Measurements from ENCODE around the gene MROH2A. TPM values are rescaled to one million over a fixed set of nuclear protein-coding genes. Genes with fewer than 3 reads are reported as not detected.

The MROH2A gene
- total and polyA plus RNA-seq, 4 experiments from 2014 or later, result not detected

DNA sequence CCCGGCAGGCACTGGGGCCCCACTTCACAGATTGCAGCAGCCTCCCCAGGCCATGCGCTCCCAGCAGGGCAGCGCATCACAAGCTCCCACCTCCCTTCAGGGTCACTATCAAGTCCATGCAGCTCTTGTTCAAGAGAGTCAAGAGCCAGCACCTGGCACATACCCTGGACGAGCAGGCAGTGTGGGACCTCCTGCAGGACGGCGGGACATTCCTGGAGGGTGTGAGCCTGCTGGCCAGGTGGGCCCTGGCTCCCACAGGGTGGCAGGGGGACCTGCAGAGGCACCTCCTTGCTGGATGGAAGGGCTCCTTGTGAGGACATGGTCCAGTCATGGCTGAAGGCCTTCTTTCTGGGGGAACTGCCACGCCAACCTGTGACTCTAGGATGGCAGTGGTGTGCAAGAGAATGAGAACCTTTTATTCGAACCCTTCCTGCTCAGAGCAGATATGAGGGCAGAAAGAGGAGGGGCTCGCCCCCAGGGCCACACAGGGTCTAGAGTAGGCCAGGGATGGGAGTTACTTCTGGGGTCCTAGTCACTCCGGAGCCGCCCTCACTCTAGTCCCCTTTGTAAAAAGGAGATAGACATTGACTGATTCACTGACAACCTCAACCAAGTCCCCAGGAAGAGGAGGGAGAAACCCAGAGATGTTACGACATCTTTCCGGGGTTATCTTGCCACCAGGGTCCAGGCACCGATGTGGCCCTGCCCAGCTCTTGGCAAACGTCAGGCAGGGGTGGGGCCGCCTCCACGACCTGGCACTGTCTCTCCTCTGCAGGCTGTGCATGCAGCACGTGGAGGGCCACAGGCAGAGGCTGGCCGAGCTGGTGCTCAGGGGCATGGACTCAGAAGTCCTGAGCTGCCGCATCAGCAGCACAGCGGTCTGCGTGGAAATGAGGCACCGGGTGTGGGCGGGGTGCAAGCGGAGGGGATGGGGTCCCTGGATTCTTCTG is 44.9 kb downstream of the MROH2A start:
- Mint-ChIP-seq H3K9me3 (no peaks in the 10 kb centered on the region), H3K27ac (no peak overlapping the region), H3K4me3 (no peak overlapping the region), H3K36me3 (no peaks in the 10 kb centered on the region), H3K4me1 (no peaks in the 10 kb centered on the region), H3K27me3 (peaks cover 3 to 4% of the 10 kb centered on the region in 2 donors)
- H3K36me3 ChIP-seq (ENCODE audit: insufficient read depth, low read length), result no peaks in the 10 kb centered on the region
- no peaks in the 10 kb centered on the region for H3K27me3 ChIP-seq (ENCODE audit: insufficient read depth, low read length)
- no peaks in the 10 kb centered on the region for H3K9me3 ChIP-seq (ENCODE audit: control insufficient read depth in 1 of 2, low read length in 2 of 2)
- DNase-seq, result no peak
- intact Hi-C loops (cut with micrococcal nuclease), result no loop called here
- no peak overlapping the region for H3K4me3 ChIP-seq (ENCODE audit: low read length in 2 of 2)
- no peaks in the 10 kb centered on the region for H3K4me1 ChIP-seq (ENCODE audit: insufficient read depth, low read length)
- POLR2A ChIA-PET (ENCODE audit: partially characterized antibody), result no interaction called here
- no peak overlapping the region for H3K27ac ChIP-seq (ENCODE audit: low read depth, low read length)
- CTCF ChIA-PET (ENCODE audit: partially characterized antibody), result no interaction called here

DNA sequence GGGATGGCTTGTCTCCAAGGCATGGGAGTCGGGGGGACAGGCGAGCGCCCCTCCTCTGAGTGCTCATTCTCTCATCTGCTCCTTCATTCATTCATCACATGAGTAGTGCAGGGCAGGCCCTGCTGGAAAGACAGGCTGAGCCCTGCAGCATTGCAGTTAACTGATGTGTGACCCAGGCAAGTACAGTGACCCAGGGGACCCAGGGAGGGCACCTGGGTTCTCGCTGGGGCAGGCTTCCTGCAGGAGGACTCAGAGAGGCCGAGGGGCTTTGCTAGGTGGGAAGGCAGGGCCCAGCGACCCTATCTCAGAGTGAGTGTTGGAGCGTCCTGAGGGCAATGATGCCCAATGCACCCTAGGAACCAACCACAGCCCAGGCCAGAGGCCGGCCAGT is 45.6 kb downstream of the MROH2A start:
- no peak overlapping the region for H3K4me3 Mint-ChIP-seq
- CTCF ChIA-PET (ENCODE audit: partially characterized antibody), result no interaction called here

DNA sequence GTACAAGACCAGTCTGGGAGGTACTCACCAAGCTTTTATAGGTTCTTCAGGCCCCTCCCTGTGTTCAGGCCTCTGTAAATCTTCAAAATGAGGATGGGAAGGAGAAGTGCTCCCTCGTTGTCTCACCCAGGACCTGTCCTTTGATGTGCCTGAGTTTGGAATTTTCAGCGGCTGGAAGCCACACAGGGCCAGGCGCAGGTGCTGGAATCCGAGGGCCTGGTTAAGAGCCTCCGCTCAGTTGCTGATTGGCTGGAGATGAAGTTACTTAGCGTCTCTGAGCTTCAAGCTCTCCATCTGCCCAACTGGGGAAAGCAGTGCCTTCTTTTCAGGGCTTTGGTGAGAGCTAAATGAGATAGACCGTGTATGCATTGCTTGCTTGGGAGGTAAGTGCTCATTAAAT is 46.2 kb downstream of the MROH2A start:
- Mint-ChIP-seq H3K27me3 (peaks cover 3 to 4% of the 10 kb centered on the region in 2 donors), H3K4me3 (no peak overlapping the region), H3K36me3 (no peaks in the 10 kb centered on the region), H3K4me1 (no peaks in the 10 kb centered on the region), H3K27ac (no peak overlapping the region), H3K9me3 (no peaks in the 10 kb centered on the region)
- H3K27ac ChIP-seq (ENCODE audit: low read depth, low read length), result no peak overlapping the region
- H3K4me1 ChIP-seq (ENCODE audit: insufficient read depth, low read length), result no peaks in the 10 kb centered on the region
- intact Hi-C loops (cut with micrococcal nuclease), result no loop called here
- H3K27me3 ChIP-seq (ENCODE audit: insufficient read depth, low read length), result no peaks in the 10 kb centered on the region
- CTCF ChIA-PET (ENCODE audit: partially characterized antibody), result no interaction called here
- POLR2A ChIA-PET (ENCODE audit: partially characterized antibody), result no interaction called here
- no peak overlapping the region for H3K4me3 ChIP-seq (ENCODE audit: low read length in 2 of 2)
- no peak for DNase-seq
- no peaks in the 10 kb centered on the region for H3K9me3 ChIP-seq (ENCODE audit: control insufficient read depth in 1 of 2, low read length in 2 of 2)
- H3K36me3 ChIP-seq (ENCODE audit: insufficient read depth, low read length), result no peaks in the 10 kb centered on the region

More for the DNA sequence above, 45.6 kb downstream of the MROH2A start:
- Mint-ChIP-seq H3K9me3 (no peaks in the 10 kb centered on the region), H3K27ac (no peak overlapping the region), H3K4me1 (no peaks in the 10 kb centered on the region), H3K36me3 (no peaks in the 10 kb centered on the region), H3K27me3 (peaks cover 3 to 4% of the 10 kb centered on the region in 2 donors)
- Histone ChIP-seq H3K4me3 (ENCODE audit: low read length in 2 of 2) (no peak overlapping the region), H3K4me1 (ENCODE audit: insufficient read depth, low read length) (no peaks in the 10 kb centered on the region), H3K27ac (ENCODE audit: low read depth, low read length) (no peak overlapping the region), H3K36me3 (ENCODE audit: insufficient read depth, low read length) (no peaks in the 10 kb centered on the region), H3K27me3 (ENCODE audit: insufficient read depth, low read length) (no peaks in the 10 kb centered on the region), H3K9me3 (ENCODE audit: control insufficient read depth in 1 of 2, low read length in 2 of 2) (no peaks in the 10 kb centered on the region)
- POLR2A ChIA-PET (ENCODE audit: partially characterized antibody), result no interaction called here
- no peak for DNase-seq
- intact Hi-C loops (cut with micrococcal nuclease), result no loop called here

DNA sequence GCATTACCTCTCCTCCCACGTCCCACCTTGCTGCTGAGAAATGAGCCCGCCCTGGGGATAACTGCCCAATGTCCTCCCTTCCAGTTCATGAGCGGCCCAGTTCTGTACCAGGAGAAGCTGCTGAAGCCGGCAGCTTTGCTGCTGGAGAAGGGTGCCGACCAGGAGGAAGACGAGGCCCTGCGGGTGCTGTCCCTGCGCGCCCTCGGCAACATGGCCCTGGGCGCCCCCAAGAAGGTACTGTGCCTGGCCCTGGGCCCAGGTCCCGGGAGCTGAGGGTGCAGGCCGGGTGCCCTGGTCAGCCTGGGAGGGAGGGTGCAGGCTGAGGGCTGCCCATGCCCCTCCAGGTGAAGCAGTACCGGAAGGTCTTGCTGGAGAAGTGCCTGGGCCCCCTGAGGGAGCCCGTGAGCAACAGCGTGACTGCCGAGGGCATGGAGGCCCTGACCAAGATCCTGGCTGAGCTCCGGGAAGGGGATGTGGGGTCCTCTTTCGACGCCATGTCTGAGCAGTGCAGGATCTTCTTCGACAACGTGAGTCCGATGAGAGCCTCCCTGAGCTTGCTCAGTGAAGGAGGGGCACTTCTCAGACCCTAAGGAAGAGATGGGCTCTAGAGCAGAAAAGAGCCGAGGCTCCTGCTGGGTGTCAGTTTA is 50.5 kb downstream of the MROH2A start:
- H3K4me1 Mint-ChIP-seq, result no peaks in the 10 kb centered on the region
- intact Hi-C loops (cut with micrococcal nuclease), result no loop called here

DNA sequence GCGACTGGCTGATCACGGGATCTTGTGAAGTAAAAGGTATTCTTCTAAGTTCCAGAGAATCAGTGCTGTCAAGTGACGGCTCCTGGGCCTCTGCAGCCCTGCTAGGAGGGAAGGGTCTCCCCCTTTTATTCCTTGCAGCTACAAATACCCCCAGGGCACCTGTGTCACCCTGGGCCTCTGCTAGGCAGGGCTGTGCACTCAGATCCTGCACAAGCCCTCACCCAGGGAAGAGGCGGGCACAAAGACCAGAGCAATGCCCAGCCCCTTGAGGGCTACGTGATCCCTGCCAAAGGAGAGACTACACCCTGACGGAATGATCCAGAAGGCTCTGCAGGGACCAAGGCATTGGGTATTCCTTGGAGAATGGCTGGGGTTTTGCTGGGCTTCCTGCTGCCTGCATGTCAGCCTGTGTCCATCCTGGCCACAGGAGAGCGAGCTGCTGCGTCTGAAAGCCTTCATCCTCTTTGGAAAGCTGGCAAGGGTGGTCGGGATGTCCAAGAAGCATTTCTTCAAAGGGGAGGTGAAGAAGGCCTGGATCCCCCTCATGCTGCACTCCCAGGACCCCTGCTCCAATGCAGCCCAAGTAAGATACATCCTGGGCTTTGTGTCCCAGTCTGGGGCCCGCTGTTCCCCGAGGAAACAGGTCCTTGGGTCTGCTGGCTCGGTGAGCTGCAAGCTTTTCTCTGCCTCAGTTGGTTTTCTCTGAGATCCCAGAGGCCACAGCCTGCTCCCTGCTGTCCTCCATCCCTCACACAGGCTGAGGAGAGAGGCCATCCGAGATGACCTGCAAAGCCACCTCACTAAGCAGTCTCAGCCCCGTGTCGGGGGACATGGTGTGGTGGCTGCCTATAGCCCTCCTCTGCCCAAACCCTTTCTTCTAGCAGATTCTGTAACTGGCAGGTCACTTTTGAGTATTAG is 51.3 kb downstream of the MROH2A start:
- ChIA-PET CTCF (ENCODE audit: partially characterized antibody) (no interaction called here), POLR2A (ENCODE audit: partially characterized antibody) (no interaction called here)
- no peak overlapping the region for H3K27ac ChIP-seq (ENCODE audit: low read depth, low read length)
- intact Hi-C loops (cut with micrococcal nuclease), result no loop called here
- Mint-ChIP-seq H3K4me1 (no peaks in the 10 kb centered on the region), H3K27me3 (peaks cover 0 to 2% of the 10 kb centered on the region in 2 donors), H3K36me3 (no peaks in the 10 kb centered on the region), H3K4me3 (no peak overlapping the region), H3K9me3 (no peaks in the 10 kb centered on the region), H3K27ac (no peak overlapping the region)
- H3K27me3 ChIP-seq (ENCODE audit: insufficient read depth, low read length), result no peaks in the 10 kb centered on the region
- H3K36me3 ChIP-seq (ENCODE audit: insufficient read depth, low read length), result no peaks in the 10 kb centered on the region
- no peak overlapping the region for H3K4me3 ChIP-seq (ENCODE audit: low read length in 2 of 2)
- H3K4me1 ChIP-seq (ENCODE audit: insufficient read depth, low read length), result no peaks in the 10 kb centered on the region
- no peaks in the 10 kb centered on the region for H3K9me3 ChIP-seq (ENCODE audit: control insufficient read depth in 1 of 2, low read length in 2 of 2)
- no peak for DNase-seq

More for the DNA sequence above, 50.5 kb downstream of the MROH2A start:
- Histone ChIP-seq H3K27me3 (ENCODE audit: insufficient read depth, low read length) (no peaks in the 10 kb centered on the region), H3K9me3 (ENCODE audit: control insufficient read depth in 1 of 2, low read length in 2 of 2) (no peaks in the 10 kb centered on the region), H3K27ac (ENCODE audit: low read depth, low read length) (no peak overlapping the region), H3K4me1 (ENCODE audit: insufficient read depth, low read length) (no peaks in the 10 kb centered on the region), H3K36me3 (ENCODE audit: insufficient read depth, low read length) (no peaks in the 10 kb centered on the region), H3K4me3 (ENCODE audit: low read length in 2 of 2) (no peak overlapping the region)
- no peak overlapping the region for H3K27ac Mint-ChIP-seq
- POLR2A ChIA-PET (ENCODE audit: partially characterized antibody), result no interaction called here
- H3K36me3 Mint-ChIP-seq, result no peaks in the 10 kb centered on the region
- CTCF ChIA-PET (ENCODE audit: partially characterized antibody), result no interaction called here
- H3K27me3 Mint-ChIP-seq, result peaks cover 0 to 3% of the 10 kb centered on the region in 2 donors
- no peak overlapping the region for H3K4me3 Mint-ChIP-seq
- H3K9me3 Mint-ChIP-seq, result no peaks in the 10 kb centered on the region
- DNase-seq, result no peak

DNA sequence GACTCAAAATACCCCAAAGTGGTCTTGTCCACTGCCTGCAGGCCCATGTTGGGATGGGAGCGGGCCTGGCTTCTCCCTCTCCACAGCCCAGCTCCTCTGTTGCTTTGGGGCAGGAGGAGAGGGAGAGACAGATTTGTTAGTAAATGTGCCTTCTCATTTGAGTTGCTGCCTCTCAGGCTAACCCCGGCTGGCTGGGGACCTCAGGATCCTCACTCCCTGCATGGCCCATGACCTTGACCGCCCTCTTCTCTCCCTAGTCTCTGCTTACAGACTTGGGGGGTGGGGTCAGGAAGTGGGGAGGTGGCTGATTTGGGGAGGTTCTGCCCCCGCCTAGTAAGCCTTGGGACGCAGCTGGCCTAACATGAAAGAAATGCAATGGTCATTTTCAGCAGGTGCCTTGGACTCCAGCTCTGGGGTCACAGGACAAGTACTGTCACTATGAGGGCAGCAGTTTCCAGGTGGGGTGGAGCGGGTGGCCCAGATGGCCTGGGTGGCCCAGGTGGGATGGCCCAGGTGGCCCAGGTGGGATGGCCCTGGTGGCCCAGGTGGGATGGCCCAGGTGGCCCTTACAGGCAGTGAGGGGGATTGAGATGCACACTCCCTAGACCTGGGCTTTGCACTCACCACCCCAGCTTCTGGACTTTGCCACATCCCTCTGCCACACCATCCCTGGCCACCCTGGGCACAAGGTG is 52.1 kb downstream of the MROH2A start:
- Mint-ChIP-seq H3K36me3 (no peaks in the 10 kb centered on the region), H3K9me3 (no peaks in the 10 kb centered on the region), H3K4me3 (no peak overlapping the region), H3K27ac (no peak overlapping the region), H3K27me3 (peaks cover 0 to 2% of the 10 kb centered on the region in 2 donors), H3K4me1 (no peaks in the 10 kb centered on the region)
- H3K27me3 ChIP-seq (ENCODE audit: insufficient read depth, low read length), result no peaks in the 10 kb centered on the region
- CTCF ChIA-PET (ENCODE audit: partially characterized antibody), result no interaction called here
- H3K4me3 ChIP-seq (ENCODE audit: low read length in 2 of 2), result no peak overlapping the region
- H3K36me3 ChIP-seq (ENCODE audit: insufficient read depth, low read length), result no peaks in the 10 kb centered on the region
- no peak for DNase-seq
- H3K27ac ChIP-seq (ENCODE audit: low read depth, low read length), result no peak overlapping the region
- POLR2A ChIA-PET (ENCODE audit: partially characterized antibody), result no interaction called here
- H3K9me3 ChIP-seq (ENCODE audit: control insufficient read depth in 1 of 2, low read length in 2 of 2), result no peaks in the 10 kb centered on the region
- no peaks in the 10 kb centered on the region for H3K4me1 ChIP-seq (ENCODE audit: insufficient read depth, low read length)
- intact Hi-C loops (cut with micrococcal nuclease), result no loop called here
